ENCODE data around the gene GPR162.

- TF ChIP-seq, protein P1, sequence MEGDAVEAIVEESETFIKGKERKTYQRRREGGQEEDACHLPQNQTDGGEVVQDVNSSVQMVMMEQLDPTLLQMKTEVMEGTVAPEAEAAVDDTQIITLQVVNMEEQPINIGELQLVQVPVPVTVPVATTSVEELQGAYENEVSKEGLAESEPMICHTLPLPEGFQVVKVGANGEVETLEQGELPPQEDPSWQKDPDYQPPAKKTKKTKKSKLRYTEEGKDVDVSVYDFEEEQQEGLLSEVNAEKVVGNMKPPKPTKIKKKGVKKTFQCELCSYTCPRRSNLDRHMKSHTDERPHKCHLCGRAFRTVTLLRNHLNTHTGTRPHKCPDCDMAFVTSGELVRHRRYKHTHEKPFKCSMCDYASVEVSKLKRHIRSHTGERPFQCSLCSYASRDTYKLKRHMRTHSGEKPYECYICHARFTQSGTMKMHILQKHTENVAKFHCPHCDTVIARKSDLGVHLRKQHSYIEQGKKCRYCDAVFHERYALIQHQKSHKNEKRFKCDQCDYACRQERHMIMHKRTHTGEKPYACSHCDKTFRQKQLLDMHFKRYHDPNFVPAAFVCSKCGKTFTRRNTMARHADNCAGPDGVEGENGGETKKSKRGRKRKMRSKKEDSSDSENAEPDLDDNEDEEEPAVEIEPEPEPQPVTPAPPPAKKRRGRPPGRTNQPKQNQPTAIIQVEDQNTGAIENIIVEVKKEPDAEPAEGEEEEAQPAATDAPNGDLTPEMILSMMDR (IDR thresholded peaks at IDR 0.05; ENCODE audit: low read depth, low read length): no peak
- TF ChIP-seq POLR2A (IDR thresholded peaks at IDR 0.05; ENCODE audit: extremely low read depth, insufficient read length): no peak
- no peak for TF ChIP-seq MYC (IDR thresholded peaks at IDR 0.05; ENCODE audit: low read depth, low read length)
- TF ChIP-seq MAX (IDR thresholded peaks at IDR 0.05; ENCODE audit: low read depth, low read length): no peak
These were observed 49.3 kb upstream of the GPR162 start, which contains the start of gene LAG3 for GRCh38 chr12:6772331-6772695.

All from NB4 (cell line).